GM15510 (cell line): ENCODE measurements around the gene DAB2.

Experiments used
- POLR2A ChIP-seq: IDR thresholded peaks from 3 replicates; pipeline ENCODE4 v1.6.1; 2011; ENCODE audit warnings: borderline replicate concordance; ENCODE audit not compliant: insufficient read length; ENCODE audit errors: extremely low read depth

The DAB2 gene

GRCh38 chr5:39362646-39363045 lies 62.1 kb downstream of the DAB2 start:
- no peak for TF ChIP-seq POLR2A

- no peak for TF ChIP-seq POLR2A
Observed at GRCh38 chr5:39361306-39361705, 63.5 kb downstream of the DAB2 start.

- no peak for TF ChIP-seq POLR2A
Observed at GRCh38 chr5:39360471-39361111, 64.2 kb downstream of the DAB2 start.

- no peak for TF ChIP-seq POLR2A
Observed at GRCh38 chr5:39356263-39356662, 68.5 kb downstream of the DAB2 start.

- TF ChIP-seq POLR2A = no peak
Observed at GRCh38 chr5:39355324-39355723, 69.5 kb downstream of the DAB2 start.

- TF ChIP-seq POLR2A = no peak
Observed at GRCh38 chr5:39353717-39354399, 70.9 kb downstream of the DAB2 start.

- TF ChIP-seq POLR2A = no peak
Observed at GRCh38 chr5:39352951-39353350, 71.8 kb downstream of the DAB2 start.

- TF ChIP-seq POLR2A = no peak
Observed at GRCh38 chr5:39352170-39352569, 72.6 kb downstream of the DAB2 start.

GRCh38 chr5:39349484-39349883 lies 75.3 kb downstream of the DAB2 start:
- no peak for TF ChIP-seq POLR2A

GRCh38 chr5:39342460-39342859 lies 82.3 kb downstream of the DAB2 start:
- no peak for TF ChIP-seq POLR2A

GRCh38 chr5:39341896-39342295 lies 82.9 kb downstream of the DAB2 start:
- TF ChIP-seq POLR2A = no peak

- TF ChIP-seq POLR2A = no peak
Observed at GRCh38 chr5:39340506-39340905, 84.3 kb downstream of the DAB2 start.

GRCh38 chr5:39337252-39337915 lies 87.4 kb downstream of the DAB2 start:
- no peak for TF ChIP-seq POLR2A

- TF ChIP-seq POLR2A = no peak
Observed at GRCh38 chr5:39333104-39333503, 91.7 kb downstream of the DAB2 start.

GRCh38 chr5:39331861-39332381 lies 92.9 kb downstream of the DAB2 start:
- no peak for TF ChIP-seq POLR2A
